Stimulated activated CD4-positive, alpha-beta T cell treated with anti-CD3 and anti-CD28 coated beads, Interleukin-4, amount 100 ng/mL, for 1 hour (primary cell): ENCODE measurements around the gene CAMTA1.

ENCODE experiments used
- DNase-seq: peaks from one replicate; pipeline ENCODE4 v3.0.0-alpha.2; 2020

CAMTA1 gene

GRCh38 chr1:7250176-7250575, 464.9 kb downstream of the CAMTA1 start:
- DNase-seq: no peak

GRCh38 chr1:7250597-7251453, 465.6 kb downstream of the CAMTA1 start:
- DNase-seq: no peak

GRCh38 chr1:7251454-7251800, 466.2 kb downstream of the CAMTA1 start:
- no peak for DNase-seq

- no peak for DNase-seq
Measured at GRCh38 chr1:7252411-7253117, 467.3 kb downstream of the CAMTA1 start.

- DNase-seq: no peak
Measured at GRCh38 chr1:7253118-7253480, 467.8 kb downstream of the CAMTA1 start.

GRCh38 chr1:7253988-7254587, 468.8 kb downstream of the CAMTA1 start:
- no peak for DNase-seq

GRCh38 chr1:7255303-7256058, 470.2 kb downstream of the CAMTA1 start:
- no peak for DNase-seq

GRCh38 chr1:7256526-7256925, 471.3 kb downstream of the CAMTA1 start:
- DNase-seq: no peak

- no peak for DNase-seq
Measured at GRCh38 chr1:7257225-7257624, 472.0 kb downstream of the CAMTA1 start.

- no peak for DNase-seq
Measured at GRCh38 chr1:7258589-7259135, 473.4 kb downstream of the CAMTA1 start.

GRCh38 chr1:7259955-7260354, 474.7 kb downstream of the CAMTA1 start:
- DNase-seq: no peak

- no peak for DNase-seq
Measured at GRCh38 chr1:7261490-7261889, 476.2 kb downstream of the CAMTA1 start.

- no peak for DNase-seq
Measured at GRCh38 chr1:7262611-7263010, 477.4 kb downstream of the CAMTA1 start.

- no peak for DNase-seq
Measured at GRCh38 chr1:7263021-7263960, 478.0 kb downstream of the CAMTA1 start.

GRCh38 chr1:7264101-7264500, 478.8 kb downstream of the CAMTA1 start:
- DNase-seq: no peak

GRCh38 chr1:7265771-7266371, 480.6 kb downstream of the CAMTA1 start:
- no peak for DNase-seq

- DNase-seq: no peak
Measured at GRCh38 chr1:7266561-7266960, 481.3 kb downstream of the CAMTA1 start.

- DNase-seq: no peak
Measured at GRCh38 chr1:7267493-7267892, 482.2 kb downstream of the CAMTA1 start.

GRCh38 chr1:7268983-7269382, 483.7 kb downstream of the CAMTA1 start:
- DNase-seq: no peak

- no peak for DNase-seq
Measured at GRCh38 chr1:7269525-7269924, 484.3 kb downstream of the CAMTA1 start.

- no peak for DNase-seq
Measured at GRCh38 chr1:7274256-7274655, 489.0 kb downstream of the CAMTA1 start.
